Activated gamma-delta T cell (primary cell): ENCODE results near the gene IRF2BP1.
"Not testable (repeated sequence)": the region's sequence is repeated elsewhere in the genome, so short reads cannot be mapped to it uniquely, and the experiment has no call there.

ENCODE experiments used
- DNase-seq: peaks from one replicate; lab custom pipeline; 2025; lab: John Stamatoyannopoulos, UW

The IRF2BP1 gene

GRCh38 chr19:45902651-45903625 is 17.0 kb upstream of the IRF2BP1 start:
- DNase-seq = peak; percentile 99

GRCh38 chr19:45901912-45902650 is 16.1 kb upstream of the IRF2BP1 start, which contains the start of gene MYPOP:
TSS of gene MYPOP (minus strand) at chr19:45902613. CDS start at chr19:45901773, 840 bp downstream.
- DNase-seq = no peak

DNA sequence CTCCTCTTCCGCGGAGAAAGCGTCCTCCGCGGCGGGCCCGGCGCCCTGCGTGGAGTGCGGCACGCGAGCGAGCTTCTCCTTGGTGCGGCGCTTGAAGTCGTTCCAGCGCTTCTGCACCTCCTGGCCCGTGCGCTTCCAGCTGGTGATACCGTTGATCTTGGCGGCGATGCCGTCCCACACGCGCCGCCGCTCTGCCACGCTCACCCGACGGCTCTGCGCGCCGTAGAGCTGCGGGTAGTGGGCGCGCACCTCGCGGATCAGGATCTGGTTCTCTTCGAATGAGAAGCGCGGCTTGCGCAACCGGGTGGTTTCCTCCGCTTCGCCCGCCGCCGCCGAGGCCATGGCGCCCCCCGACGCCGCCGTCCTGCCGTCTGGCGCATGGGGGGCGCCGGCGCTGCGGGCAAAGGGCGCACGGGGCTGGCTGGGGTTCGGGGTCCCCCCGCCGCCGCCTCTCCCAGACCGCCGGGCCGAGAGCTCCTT is 15.5 kb upstream of the IRF2BP1 start:
- no peak for DNase-seq

GRCh38 chr19:45900738-45901431 is 14.9 kb upstream of the IRF2BP1 start:
- DNase-seq = no peak

GRCh38 chr19:45899919-45900589 is 14.1 kb upstream of the IRF2BP1 start:
- DNase-seq = no peak

- DNase-seq = no peak
Observed at GRCh38 chr19:45899253-45899652, 13.3 kb upstream of the IRF2BP1 start.

GRCh38 chr19:45897261-45897812 is 11.4 kb upstream of the IRF2BP1 start:
- no peak for DNase-seq

DNA sequence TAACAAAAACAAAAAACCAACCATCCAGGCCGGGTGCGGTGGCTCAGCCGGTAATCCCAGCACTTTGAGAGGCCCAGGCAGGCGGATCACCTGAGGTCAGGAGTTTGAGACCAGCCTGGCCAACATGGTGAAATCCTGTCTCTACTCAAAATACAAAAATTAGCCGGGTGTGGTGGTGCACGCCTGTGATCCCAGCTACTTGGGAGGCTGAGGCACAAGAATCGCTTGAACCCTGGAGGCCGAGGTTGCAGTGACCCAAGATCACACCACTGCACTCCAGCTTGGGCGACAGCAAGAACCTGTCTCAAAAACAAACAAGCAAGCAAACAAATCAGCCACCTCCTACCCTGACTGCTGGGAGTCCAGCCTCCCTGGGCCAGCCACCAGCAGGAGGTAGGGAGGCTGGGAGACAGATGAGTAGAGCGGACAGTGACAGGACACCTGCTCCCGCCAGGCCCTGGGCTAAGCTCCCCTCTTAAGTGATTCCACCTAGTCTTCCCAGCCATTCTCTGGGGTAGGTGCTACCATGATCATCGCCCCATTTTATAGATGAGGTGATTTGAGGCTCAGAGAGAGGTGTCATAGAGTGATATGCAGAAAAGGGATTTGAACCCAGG is 10.2 kb upstream of the IRF2BP1 start:
- not testable (repeated sequence) for DNase-seq

- no peak for DNase-seq
Observed at GRCh38 chr19:45895519-45895972, 9.6 kb upstream of the IRF2BP1 start.

- DNase-seq = no peak
Observed at GRCh38 chr19:45890877-45891276, 4.9 kb upstream of the IRF2BP1 start.

DNA sequence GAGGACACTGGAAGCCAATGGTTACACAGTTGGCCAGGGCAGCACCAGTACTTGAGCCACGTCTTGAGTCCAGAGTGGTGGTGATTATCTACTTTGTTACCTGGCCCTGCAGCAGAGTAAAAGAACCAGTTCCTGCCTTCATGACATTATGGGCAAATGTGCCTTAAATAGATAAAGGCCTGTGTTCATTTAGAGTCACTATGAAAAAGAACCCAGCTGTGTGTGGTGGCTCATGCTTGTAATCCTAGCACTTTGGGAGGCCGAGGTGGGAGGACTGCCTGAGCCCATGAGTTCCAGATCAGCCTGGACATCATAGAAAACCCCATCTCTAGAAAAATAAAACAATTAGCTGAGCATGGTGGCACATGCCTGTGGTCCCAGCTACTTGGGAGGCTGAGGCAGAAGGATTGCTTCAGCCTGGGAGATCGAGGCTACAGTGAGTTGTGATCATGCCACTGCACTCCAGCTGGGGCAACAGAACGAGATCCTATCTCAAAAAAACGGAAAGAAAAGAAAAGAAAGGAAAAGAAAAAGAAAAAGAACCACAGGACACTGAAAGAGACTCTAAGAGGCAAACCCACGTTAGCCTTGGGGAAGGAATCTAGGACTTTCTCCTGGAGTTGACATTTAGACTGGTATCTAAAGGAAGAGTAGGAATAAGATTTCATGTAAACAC is 3.4 kb upstream of the IRF2BP1 start:
- no peak for DNase-seq

DNA sequence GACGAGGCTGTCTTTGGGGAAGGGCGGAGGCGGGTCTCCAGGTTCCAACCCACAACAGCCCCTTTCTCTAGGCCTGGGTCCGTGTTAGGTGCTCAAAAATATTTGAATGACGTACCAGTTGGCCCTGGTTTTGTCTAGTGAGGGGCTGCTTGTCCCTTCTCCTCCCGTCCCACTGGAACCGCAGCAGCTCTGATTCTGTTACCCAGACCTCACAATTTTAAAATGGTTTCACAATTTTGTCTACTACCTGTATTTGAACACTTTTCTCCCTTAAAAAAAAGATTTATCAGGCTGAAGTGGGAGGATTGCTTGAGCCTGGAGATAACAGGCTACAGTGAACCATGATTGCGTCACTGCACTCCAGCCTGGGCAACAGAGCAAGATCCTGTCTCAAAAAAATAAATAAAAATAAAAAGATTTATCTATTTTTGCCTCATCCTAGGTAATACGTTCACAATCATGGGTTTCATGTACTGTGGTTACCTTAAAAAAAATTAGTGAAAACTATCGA is 1.3 kb upstream of the IRF2BP1 start:
- DNase-seq = no peak

DNA sequence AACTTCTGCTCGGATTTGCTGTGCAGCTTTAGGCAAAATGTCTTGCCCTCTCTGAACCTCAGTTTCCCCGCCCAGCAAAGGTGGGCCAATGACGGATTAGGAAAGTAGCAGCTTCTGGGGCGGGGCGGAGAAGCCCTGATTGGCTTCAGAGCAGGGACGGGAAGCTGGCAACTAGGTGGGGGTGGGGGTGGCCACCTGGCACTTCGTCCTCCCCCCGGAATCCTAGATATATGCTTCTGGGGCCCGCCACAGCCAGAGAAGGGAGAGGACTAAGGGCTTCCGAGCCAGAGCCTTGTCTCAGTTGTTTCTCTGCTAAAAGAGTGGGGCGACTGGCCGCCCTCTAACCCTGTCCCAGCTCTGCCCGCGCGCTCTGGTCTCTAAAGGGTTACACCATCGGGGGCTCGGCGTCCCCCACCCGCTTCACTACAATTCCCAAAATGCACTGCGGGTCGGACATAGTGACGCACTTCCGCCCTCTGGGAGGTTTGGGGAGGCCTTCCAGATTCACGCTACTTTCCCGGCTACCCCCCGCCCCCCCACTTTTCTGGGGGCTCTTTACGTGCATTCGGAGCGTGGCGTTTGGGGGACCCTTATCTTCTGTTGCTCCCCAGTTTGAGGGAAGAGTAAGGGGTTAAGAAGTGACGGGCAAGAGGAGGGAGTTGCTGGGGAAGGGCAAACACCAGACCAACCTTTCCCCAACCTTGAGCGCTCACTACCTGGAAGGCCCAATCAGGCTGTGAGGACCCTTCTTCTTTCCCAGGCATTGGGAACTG is 672 bp upstream of the IRF2BP1 start:
- peak; percentile 51 for DNase-seq

GRCh38 chr19:45884682-45885555 is 1.0 kb downstream of the IRF2BP1 start:
- no peak for DNase-seq

DNA sequence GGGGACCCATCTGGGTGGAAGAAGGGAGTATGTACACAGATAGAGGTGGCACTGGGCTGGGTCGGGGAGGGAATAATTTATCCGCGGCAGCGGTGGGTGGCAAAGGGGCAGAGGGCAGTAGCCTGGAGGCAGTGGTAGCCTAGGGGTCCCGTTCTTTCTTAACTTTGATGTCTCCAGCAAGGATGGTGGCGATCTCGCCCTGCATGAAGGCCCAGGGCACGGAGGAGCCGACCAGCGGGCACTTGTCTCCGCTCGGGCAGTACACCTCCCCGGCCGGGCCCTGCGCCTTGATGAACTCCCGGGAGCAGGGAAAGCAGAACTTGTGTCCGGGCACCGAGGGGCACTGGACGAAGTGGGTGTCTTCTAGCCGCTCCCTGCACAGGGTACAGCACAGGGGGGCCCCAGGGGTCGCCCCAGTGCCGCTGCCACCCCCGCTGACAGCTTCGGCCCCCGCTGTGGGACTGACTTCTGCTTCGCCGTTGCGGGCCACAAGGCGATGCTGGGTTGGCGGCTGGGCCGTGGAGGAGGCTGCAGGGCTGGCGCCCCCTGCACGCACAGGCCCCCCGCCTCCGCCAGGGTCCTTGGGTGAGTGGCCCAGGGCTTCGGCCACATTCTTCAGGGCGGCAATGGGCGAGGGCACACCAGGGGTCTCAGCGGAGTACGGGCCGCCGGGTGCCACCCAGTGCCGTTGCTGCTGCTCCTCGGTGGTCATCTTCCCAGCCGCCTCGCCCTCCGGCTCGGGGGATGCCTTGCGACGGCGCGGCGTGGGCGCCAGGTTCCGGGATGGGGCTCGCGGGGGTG is 1.9 kb downstream of the IRF2BP1 start:
- no peak for DNase-seq

- DNase-seq = no peak
Observed at GRCh38 chr19:45883586-45883880, 2.4 kb downstream of the IRF2BP1 start.
